ENCODE results near the gene EFNA2. TPM values are rescaled to one million over a fixed set of nuclear protein-coding genes. Genes with fewer than 3 reads are reported as not detected.
A peak's percentile ranks its signal among the peaks of the same experiment; 100 is the strongest.

The EFNA2 gene
- polyA plus RNA-seq, 2 of the 4 experiments (the other 2 are of a cell fraction), result 0.16 to 1.3 TPM

GRCh38 chr19:1286487-1287353, 1.0 kb downstream of the EFNA2 start (continued):
- no peak for TF ChIP-seq KDM5A (IDR thresholded peaks at IDR 0.05)
- no peak for TF ChIP-seq HOXB13 (CRISPR knock-in tag; IDR thresholded peaks at IDR 0.05; ENCODE audit: low read depth)
- no peak for TF ChIP-seq CBX8 (IDR thresholded peaks at IDR 0.05)
- no peak for TF ChIP-seq ESRRA (IDR thresholded peaks at IDR 0.05; ENCODE audit: borderline replicate concordance, low read length)
- TF ChIP-seq, protein P1, sequence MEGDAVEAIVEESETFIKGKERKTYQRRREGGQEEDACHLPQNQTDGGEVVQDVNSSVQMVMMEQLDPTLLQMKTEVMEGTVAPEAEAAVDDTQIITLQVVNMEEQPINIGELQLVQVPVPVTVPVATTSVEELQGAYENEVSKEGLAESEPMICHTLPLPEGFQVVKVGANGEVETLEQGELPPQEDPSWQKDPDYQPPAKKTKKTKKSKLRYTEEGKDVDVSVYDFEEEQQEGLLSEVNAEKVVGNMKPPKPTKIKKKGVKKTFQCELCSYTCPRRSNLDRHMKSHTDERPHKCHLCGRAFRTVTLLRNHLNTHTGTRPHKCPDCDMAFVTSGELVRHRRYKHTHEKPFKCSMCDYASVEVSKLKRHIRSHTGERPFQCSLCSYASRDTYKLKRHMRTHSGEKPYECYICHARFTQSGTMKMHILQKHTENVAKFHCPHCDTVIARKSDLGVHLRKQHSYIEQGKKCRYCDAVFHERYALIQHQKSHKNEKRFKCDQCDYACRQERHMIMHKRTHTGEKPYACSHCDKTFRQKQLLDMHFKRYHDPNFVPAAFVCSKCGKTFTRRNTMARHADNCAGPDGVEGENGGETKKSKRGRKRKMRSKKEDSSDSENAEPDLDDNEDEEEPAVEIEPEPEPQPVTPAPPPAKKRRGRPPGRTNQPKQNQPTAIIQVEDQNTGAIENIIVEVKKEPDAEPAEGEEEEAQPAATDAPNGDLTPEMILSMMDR (IDR thresholded peaks at IDR 0.05), result no peak
- TF ChIP-seq HEYL (CRISPR knock-in tag; IDR thresholded peaks at IDR 0.05), result no peak

GRCh38 chr19:1287354-1288225, 1.9 kb downstream of the EFNA2 start:
- POLR2A ChIA-PET, result no interaction called here
- no peak for DNase-seq (ENCODE audit: low read depth in 1 of 2, low spot score in 1 of 2)
- no peak for TF ChIP-seq HDAC2 (IDR thresholded peaks at IDR 0.05)
- TF ChIP-seq RNF2 (IDR thresholded peaks at IDR 0.05; ENCODE audit: borderline replicate concordance, low read depth), result no peak
- no peak for TF ChIP-seq CHD4 (IDR thresholded peaks at IDR 0.05; ENCODE audit: borderline replicate concordance)
- no peak for TF ChIP-seq FOXS1 (CRISPR knock-in tag; IDR thresholded peaks at IDR 0.05)
- no peak for TF ChIP-seq ZSCAN20 (CRISPR knock-in tag; IDR thresholded peaks at IDR 0.05)
- no peak for TF ChIP-seq POLR2A (IDR thresholded peaks at IDR 0.05; ENCODE audit: low read length)
- no peak for TF ChIP-seq FOSL2 (IDR thresholded peaks at IDR 0.05)
- TF ChIP-seq FOSL2 (CRISPR knock-in tag; IDR thresholded peaks at IDR 0.05), result no peak
- no peak for TF ChIP-seq USF2 (IDR thresholded peaks at IDR 0.05)
- TF ChIP-seq HMGXB4 (CRISPR knock-in tag; IDR thresholded peaks at IDR 0.05; ENCODE audit: borderline replicate concordance), result no peak
- no peak for TF ChIP-seq KDM5A (IDR thresholded peaks at IDR 0.05)
- TF ChIP-seq ZFP36 (IDR thresholded peaks at IDR 0.05; ENCODE audit: borderline replicate concordance, partially characterized antibody), result no peak
- TF ChIP-seq, protein P2, sequence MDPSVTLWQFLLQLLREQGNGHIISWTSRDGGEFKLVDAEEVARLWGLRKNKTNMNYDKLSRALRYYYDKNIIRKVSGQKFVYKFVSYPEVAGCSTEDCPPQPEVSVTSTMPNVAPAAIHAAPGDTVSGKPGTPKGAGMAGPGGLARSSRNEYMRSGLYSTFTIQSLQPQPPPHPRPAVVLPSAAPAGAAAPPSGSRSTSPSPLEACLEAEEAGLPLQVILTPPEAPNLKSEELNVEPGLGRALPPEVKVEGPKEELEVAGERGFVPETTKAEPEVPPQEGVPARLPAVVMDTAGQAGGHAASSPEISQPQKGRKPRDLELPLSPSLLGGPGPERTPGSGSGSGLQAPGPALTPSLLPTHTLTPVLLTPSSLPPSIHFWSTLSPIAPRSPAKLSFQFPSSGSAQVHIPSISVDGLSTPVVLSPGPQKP (IDR thresholded peaks at IDR 0.05; ENCODE audit: low read depth, low read length), result no peak
- TF ChIP-seq TP53 (CRISPR knock-in tag; IDR thresholded peaks at IDR 0.05), result no peak
- TF ChIP-seq RCOR1 (IDR thresholded peaks at IDR 0.05; ENCODE audit: low read depth, low read length), result no peak
- no peak for TF ChIP-seq RFX5 (IDR thresholded peaks at IDR 0.05)
- TF ChIP-seq BCL3 (IDR thresholded peaks at IDR 0.05), result no peak
- TF ChIP-seq BHLHE40 (IDR thresholded peaks at IDR 0.05; ENCODE audit: low read depth, low read length), result no peak
- no peak for TF ChIP-seq ZNF302 (CRISPR knock-in tag; IDR thresholded peaks at IDR 0.05)
- TF ChIP-seq EHF (CRISPR knock-in tag; IDR thresholded peaks at IDR 0.05), result no peak
- no peak for TF ChIP-seq NR3C1 (IDR thresholded peaks at IDR 0.05)
- CTCF ChIA-PET, result interaction anchor here (0.7 to 1.2 kb wide), 3 partner anchors 8 to 67 kb away, joined by 3 to 4 read pairs (median 3); a partner anchor contains a TSS
- ATAC-seq, result peak in 1 of 2 experiments; percentile 33; a peak in 3 of 6 replicates
- no peak overlapping the region for H3K27ac ChIP-seq
- H3K9me3 ChIP-seq, result no peaks in the 10 kb centered on the region
- FAIRE-seq, result no peak
- 80% methylated on average over 21 of the region's 55 CpGs for WGBS (ENCODE audit: missing lambda C conversion rate)
- H3K4me2 ChIP-seq, result no peak overlapping the region
- H3K4me1 ChIP-seq, result peaks cover 23% of the 10 kb centered on the region
- H3K4me3 ChIP-seq, result no peak overlapping the region

Data from A549 (cell line).